CD4-positive, alpha-beta memory T cell (primary cell): ENCODE data around the gene PSMD13. TPM values are rescaled to one million over a fixed set of nuclear protein-coding genes. Genes with fewer than 3 reads are reported as not detected.
A peak's percentile ranks its signal among the peaks of the same experiment; 100 is the strongest.
"Not testable (repeated sequence)": the region's sequence is repeated elsewhere in the genome, so short reads cannot be mapped to it uniquely, and the experiment has no call there.

ENCODE experiments used
- CTCF ChIA-PET: fragments of 350-600 bp; sonication (Branson Sonifier 250); formaldehyde crosslinking; loops from one replicate; lab custom pipeline; 2021; ENCODE audit warnings: inconsistent platforms; ENCODE audit not compliant: partially characterized antibody; lab: Charles Lee
- POLR2A ChIA-PET: fragments of 350-600 bp; sonication (Branson Sonifier 250); formaldehyde crosslinking; loops from one replicate; lab custom pipeline; 2021; ENCODE audit not compliant: partially characterized antibody; lab: Charles Lee
- DNase-seq, 5 donors: peaks; one replicate each; pipeline versions ENCODE4 v3.0.0 to v3.0.0-alpha.2; 2020 to 2022; ENCODE audit warnings: mixed read lengths in 1 of 5
- H3K27ac ChIP-seq: one replicate; pipeline ENCODE4 v1.7.0; 2013; ENCODE audit warnings: low read depth, low read length
- H3K27me3 ChIP-seq: 2 replicates; pipeline ENCODE4 v1.7.0; 2013; ENCODE audit warnings: mild to moderate bottlenecking, low read length, moderate library complexity; ENCODE audit not compliant: insufficient read depth
- H3K36me3 ChIP-seq: 2 replicates; pipeline ENCODE4 v1.7.0; 2013; ENCODE audit warnings: mild to moderate bottlenecking, low read length, moderate library complexity; ENCODE audit not compliant: insufficient read depth
- H3K4me1 ChIP-seq: 2 replicates; pipeline ENCODE4 v1.7.0; 2013; ENCODE audit warnings: mild to moderate bottlenecking, low read length, moderate library complexity; ENCODE audit not compliant: insufficient read depth
- H3K4me3 ChIP-seq, 2 donors: one replicate each; pipeline ENCODE4 v1.7.0; 2013; ENCODE audit warnings: low read length in 2 of 2, mild to moderate bottlenecking in 1 of 2
- H3K9me3 ChIP-seq, 2 donors: one replicate each; pipeline ENCODE4 v1.7.0; 2013; ENCODE audit warnings: low read length in 2 of 2, control low read depth in 1 of 2; ENCODE audit not compliant: control insufficient read depth in 1 of 2
- H3K27ac Mint-ChIP-seq, 7 donors: one replicate each; pipeline ENCODE4 v1.8.0; 2020 to 2021; ENCODE audit warnings: mixed read lengths in 7 of 7, mild to moderate bottlenecking in 6 of 7, inconsistent platforms in 3 of 7, moderate library complexity in 3 of 7
- H3K27me3 Mint-ChIP-seq, 2 donors: one replicate each; pipeline ENCODE4 v1.8.0; 2020 to 2021; ENCODE audit warnings: mixed read lengths in 2 of 2
- H3K36me3 Mint-ChIP-seq, 2 donors: one replicate each; pipeline ENCODE4 v1.8.0; 2020 to 2021; ENCODE audit warnings: mixed read lengths in 2 of 2, inconsistent platforms in 1 of 2, mild to moderate bottlenecking in 1 of 2
- H3K4me1 Mint-ChIP-seq, 4 donors: one replicate each; pipeline ENCODE4 v1.8.0; 2020 to 2021; ENCODE audit warnings: mixed read lengths in 4 of 4, mild to moderate bottlenecking in 1 of 4
- H3K4me3 Mint-ChIP-seq, 8 donors: one replicate each; pipeline ENCODE4 v1.8.0; 2020 to 2021; ENCODE audit warnings: mixed read lengths in 8 of 8, mild to moderate bottlenecking in 7 of 8, moderate library complexity in 6 of 8, inconsistent platforms in 3 of 8
- H3K9me3 Mint-ChIP-seq, 8 donors: one replicate each; pipeline ENCODE4 v1.8.0; 2020 to 2021; ENCODE audit warnings: mixed read lengths in 8 of 8, mild to moderate bottlenecking in 5 of 8, inconsistent platforms in 3 of 8, moderate library complexity in 1 of 8
- intact Hi-C: fragments of 100-400 bp; cut with micrococcal nuclease; formaldehyde crosslinking; loops from one replicate; pipeline ENCODE4 v1.15.1; 2023
- polyA plus RNA-seq, 2 donors: library from polyadenylated mRNA; unstranded; fragments of 300-500 nt; fragmentation: Illumina TruSeq; gene quantifications; one replicate each; pipeline ENCODE4 v1.2.3, GENCODE V29; 2021
- total RNA-seq, 2 experiments: library from RNA; stranded (reverse); gene quantifications; one replicate each; pipeline ENCODE4 v1.2.3, GENCODE V29; 2021

Gene PSMD13
- total and polyA plus RNA-seq, 4 experiments from 2014 or later, result 99.9 to 247 (median 143) TPM

GRCh38 chr11:217704-218103, 19.1 kb upstream of the PSMD13 start:
- no peaks in the 10 kb centered on the region for H3K4me1 ChIP-seq
- ChIA-PET POLR2A (interaction anchor here (1.8 kb wide), 1 partner anchor 10 kb away, joined by 7 read pairs; the partner anchor contains the start of genes BET1L and RIC8A), CTCF (no interaction called here)
- Mint-ChIP-seq H3K27ac (peak overlapping the region in 3 of 7 donors; percentile 19 to 78 (median 29)), H3K4me3 (no peak overlapping the region), H3K9me3 (peaks cover 0 to 3% (median 0%) of the 10 kb centered on the region in 8 donors), H3K4me1 (peaks cover 0 to 4% (median 1%) of the 10 kb centered on the region in 4 donors), H3K27me3 (no peaks in the 10 kb centered on the region), H3K36me3 (peaks cover 27 to 49% of the 10 kb centered on the region in 2 donors)
- no peaks in the 10 kb centered on the region for H3K9me3 ChIP-seq
- no peak overlapping the region for H3K4me3 ChIP-seq
- intact Hi-C loops, result no loop called here
- DNase-seq, result no peak
- peaks cover 20% of the 10 kb centered on the region for H3K36me3 ChIP-seq
- no peaks in the 10 kb centered on the region for H3K27me3 ChIP-seq
- H3K27ac ChIP-seq, result no peak overlapping the region

GRCh38 chr11:218815-219593, 17.8 kb upstream of the PSMD13 start:
- Histone ChIP-seq H3K27me3 (no peaks in the 10 kb centered on the region), H3K27ac (no peak overlapping the region), H3K9me3 (no peaks in the 10 kb centered on the region), H3K36me3 (peaks cover 12% of the 10 kb centered on the region), H3K4me1 (no peaks in the 10 kb centered on the region), H3K4me3 (no peak overlapping the region)
- Mint-ChIP-seq H3K27ac (peak overlapping the region in 1 of 7 donors; percentile 16), H3K36me3 (peaks cover 26 to 41% of the 10 kb centered on the region in 2 donors), H3K27me3 (no peaks in the 10 kb centered on the region), H3K4me3 (no peak overlapping the region), H3K4me1 (peaks cover 0 to 4% (median 1%) of the 10 kb centered on the region in 4 donors), H3K9me3 (peaks cover 0 to 3% (median 0%) of the 10 kb centered on the region in 8 donors)
- POLR2A ChIA-PET, result interaction anchor here (1.8 kb wide), 1 partner anchor 11 kb away, joined by 7 read pairs; the partner anchor contains the start of genes BET1L and RIC8A
- intact Hi-C loops, result no loop called here
- DNase-seq, result no peak
- CTCF ChIA-PET, result interaction anchor here (0.8 kb wide), 1 partner anchor 33 kb away, joined by 3 read pairs; no protein-coding TSS in a partner anchor

- POLR2A ChIA-PET, result not testable (repeated sequence)
Observed at GRCh38 chr11:220641-221215, 16.0 kb upstream of the PSMD13 start.

DNA sequence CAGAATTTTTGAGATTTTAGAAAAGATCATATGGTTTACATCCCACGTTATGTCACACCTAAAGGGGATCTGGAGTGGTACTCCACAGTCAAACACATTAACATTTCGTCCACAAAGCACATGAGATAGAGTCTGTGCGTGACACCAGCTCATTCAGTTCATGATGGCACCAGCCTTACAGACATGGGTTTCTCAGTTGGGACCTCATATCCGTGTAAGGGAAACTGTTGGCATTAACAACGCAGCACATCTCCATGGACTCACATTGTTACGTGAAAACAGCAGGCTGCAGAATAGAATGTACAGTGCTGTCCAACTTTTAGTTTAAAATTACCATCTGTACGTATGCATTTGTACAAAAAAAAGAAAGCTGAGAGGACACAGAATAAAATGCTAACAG, 15.2 kb upstream of the PSMD13 start:
- H3K36me3 Mint-ChIP-seq, result peaks cover 25 to 27% of the 10 kb centered on the region in 2 donors
- CTCF ChIA-PET, result no interaction called here
- Histone ChIP-seq H3K4me1 (no peaks in the 10 kb centered on the region), H3K36me3 (peaks cover 4% of the 10 kb centered on the region), H3K4me3 (no peak overlapping the region), H3K27me3 (no peaks in the 10 kb centered on the region), H3K27ac (no peak overlapping the region), H3K9me3 (no peaks in the 10 kb centered on the region)
- no peaks in the 10 kb centered on the region for H3K27me3 Mint-ChIP-seq
- H3K9me3 Mint-ChIP-seq, result peaks cover 0 to 3% (median 0%) of the 10 kb centered on the region in 8 donors
- no peak overlapping the region for H3K27ac Mint-ChIP-seq
- DNase-seq, result no peak
- peaks cover 0 to 4% (median 3%) of the 10 kb centered on the region in 4 donors for H3K4me1 Mint-ChIP-seq
- POLR2A ChIA-PET, result no interaction called here
- intact Hi-C loops, result no loop called here
- no peak overlapping the region for H3K4me3 Mint-ChIP-seq

More at GRCh38 chr11:220641-221215, 16.0 kb upstream of the PSMD13 start:
- intact Hi-C loops, H3K4me3 Mint-ChIP-seq, H3K4me1 Mint-ChIP-seq, H3K4me1 ChIP-seq, H3K36me3 ChIP-seq, H3K27me3 ChIP-seq, H3K4me3 ChIP-seq, CTCF ChIA-PET, H3K27ac ChIP-seq, H3K9me3 ChIP-seq, H3K27me3 Mint-ChIP-seq, H3K9me3 Mint-ChIP-seq, DNase-seq, H3K27ac Mint-ChIP-seq: not testable (repeated sequence)
- H3K36me3 Mint-ChIP-seq, result peaks cover 21 to 29% of the 10 kb centered on the region in 2 donors

DNA sequence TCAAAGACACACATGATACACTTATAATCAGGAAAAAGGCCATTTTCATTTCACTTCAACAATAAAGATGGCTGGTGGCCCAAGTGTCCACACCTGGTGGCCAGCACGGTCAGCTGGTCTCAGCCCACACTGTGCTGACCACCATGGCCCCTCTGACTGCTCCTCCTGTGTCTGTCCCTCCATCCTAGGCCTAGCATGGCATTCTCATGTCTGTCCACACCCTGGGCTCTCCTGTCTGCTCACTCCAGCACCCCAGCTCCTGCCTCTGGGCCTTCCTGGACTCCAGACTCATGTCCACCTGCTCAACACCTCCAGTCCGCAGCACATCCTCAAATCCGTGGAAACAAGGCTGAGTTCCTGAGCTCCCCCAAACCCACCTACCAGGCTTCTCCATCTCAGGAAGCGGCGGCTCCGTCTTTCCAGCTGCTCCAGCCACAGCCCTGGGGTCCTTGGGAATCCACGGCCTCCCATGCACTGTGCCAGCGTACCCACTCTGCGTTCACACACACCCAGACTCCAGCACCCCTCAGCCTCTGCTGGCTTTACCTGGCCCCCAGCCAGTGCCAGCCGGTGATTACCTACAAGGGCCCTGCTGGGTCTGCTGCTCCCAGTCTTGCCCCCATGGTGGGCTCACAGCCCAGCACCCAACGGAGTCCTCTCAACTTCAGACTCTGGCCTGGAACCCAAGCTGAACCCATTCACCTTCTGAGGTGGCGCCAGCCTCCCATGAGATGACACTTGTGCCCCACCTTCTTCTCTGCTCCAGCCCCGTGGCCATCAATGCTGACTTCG, 14.6 kb upstream of the PSMD13 start:
- ChIA-PET POLR2A (interaction anchor here (1.5 to 2.8 kb wide), 2 partner anchors 10 to 14 kb away, joined by 5 to 9 read pairs; no protein-coding TSS in a partner anchor), CTCF (interaction anchor here (0.9 kb wide), 1 partner anchor 26 kb away, joined by 3 read pairs; no protein-coding TSS in a partner anchor)
- peaks cover 0 to 4% (median 3%) of the 10 kb centered on the region in 4 donors for H3K4me1 Mint-ChIP-seq
- Histone ChIP-seq H3K4me3 (no peak overlapping the region), H3K9me3 (no peaks in the 10 kb centered on the region), H3K27me3 (no peaks in the 10 kb centered on the region), H3K4me1 (no peaks in the 10 kb centered on the region), H3K27ac (no peak overlapping the region), H3K36me3 (peaks cover 4% of the 10 kb centered on the region)
- peaks cover 0 to 3% (median 0%) of the 10 kb centered on the region in 8 donors for H3K9me3 Mint-ChIP-seq
- DNase-seq, result no peak
- peaks cover 25 to 27% of the 10 kb centered on the region in 2 donors for H3K36me3 Mint-ChIP-seq
- peak overlapping the region in 1 of 7 donors; percentile 15 for H3K27ac Mint-ChIP-seq
- no peak overlapping the region for H3K4me3 Mint-ChIP-seq
- intact Hi-C loops, result no loop called here
- no peaks in the 10 kb centered on the region for H3K27me3 Mint-ChIP-seq

- H3K4me1 ChIP-seq, result no peaks in the 10 kb centered on the region
Observed at GRCh38 chr11:223026-223789, 13.6 kb upstream of the PSMD13 start.

More at GRCh38 chr11:223026-223789, 13.6 kb upstream of the PSMD13 start:
- peaks cover 20 to 25% of the 10 kb centered on the region in 2 donors for H3K36me3 Mint-ChIP-seq
- peaks cover 4% of the 10 kb centered on the region for H3K36me3 ChIP-seq
- H3K4me1 Mint-ChIP-seq, result peaks cover 0 to 7% (median 3%) of the 10 kb centered on the region in 4 donors
- no peak overlapping the region for H3K4me3 Mint-ChIP-seq
- no peak for DNase-seq
- POLR2A ChIA-PET, result interaction anchor here (1.5 to 2.8 kb wide), 2 partner anchors 11 to 15 kb away, joined by 5 to 9 read pairs; no protein-coding TSS in a partner anchor
- H3K27ac Mint-ChIP-seq, result peak overlapping the region in 1 of 7 donors; percentile 15
- no peak overlapping the region for H3K27ac ChIP-seq
- H3K27me3 ChIP-seq, result no peaks in the 10 kb centered on the region
- no peaks in the 10 kb centered on the region for H3K9me3 ChIP-seq
- intact Hi-C loops, result no loop called here
- H3K4me3 ChIP-seq, result no peak overlapping the region
- CTCF ChIA-PET, result interaction anchor here (0.9 kb wide), 1 partner anchor 25 kb away, joined by 3 read pairs; no protein-coding TSS in a partner anchor
- H3K9me3 Mint-ChIP-seq, result peaks cover 0 to 1% (median 0%) of the 10 kb centered on the region in 8 donors
- no peaks in the 10 kb centered on the region for H3K27me3 Mint-ChIP-seq
